GM12875 (cell line): Measurements from ENCODE around the gene SLC22A23.

Source experiments
- H3K4me3 ChIP-seq: one replicate; pipeline ENCODE4 v1.5.1; 2011; ENCODE audit warnings: low read depth, low read length, control low read depth
- TF ChIP-seq, protein P1 (sequence below): IDR thresholded peaks from 2 replicates; pipeline ENCODE4 v1.5.1; 2011; ENCODE audit warnings: low read depth, mild to moderate bottlenecking, control low read depth, inconsistent platforms, low read length, moderate library complexity, borderline replicate concordance; ENCODE audit not compliant: insufficient read depth

SLC22A23 gene

DNA sequence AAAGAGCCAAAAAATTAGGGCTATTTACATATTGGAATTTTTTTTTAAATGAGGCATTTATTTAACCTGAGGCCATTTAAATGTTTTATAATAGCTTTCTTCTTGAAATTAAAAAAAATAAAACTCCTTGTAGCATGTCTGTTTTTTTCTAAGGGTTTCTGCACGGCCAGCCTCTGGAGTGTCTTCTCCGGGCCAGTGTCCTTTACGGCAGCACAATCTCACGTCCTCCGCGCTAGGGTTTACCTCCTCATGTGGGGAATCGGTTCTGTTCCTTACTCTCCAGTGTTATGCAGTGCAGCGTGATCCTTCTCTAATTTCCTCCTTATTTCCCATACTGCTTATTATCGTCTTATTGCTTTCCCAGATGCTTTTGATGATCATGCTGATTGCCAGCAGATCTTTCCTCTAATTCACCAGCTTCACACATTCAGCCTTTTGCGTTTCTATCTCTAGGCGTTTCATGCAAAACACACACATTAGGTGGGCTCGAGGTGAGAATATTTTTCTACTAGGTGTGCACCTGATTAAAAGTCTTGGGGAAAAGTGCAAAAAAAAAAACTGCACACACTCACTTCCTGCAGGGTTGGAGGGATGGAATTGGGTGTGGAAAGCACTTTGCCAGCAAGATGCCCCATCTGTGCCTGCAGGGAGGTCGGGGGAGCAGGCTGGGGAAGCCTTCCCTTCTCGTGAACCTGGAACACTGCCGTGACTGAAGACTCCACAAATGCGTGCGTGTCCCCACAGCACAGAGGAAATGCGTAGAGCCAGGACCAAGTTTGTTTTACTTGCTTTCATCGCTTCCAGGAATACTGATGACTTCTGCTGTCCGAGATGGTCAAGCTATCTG lies 142.0 kb downstream of the SLC22A23 start:
- TF ChIP-seq, protein P1, sequence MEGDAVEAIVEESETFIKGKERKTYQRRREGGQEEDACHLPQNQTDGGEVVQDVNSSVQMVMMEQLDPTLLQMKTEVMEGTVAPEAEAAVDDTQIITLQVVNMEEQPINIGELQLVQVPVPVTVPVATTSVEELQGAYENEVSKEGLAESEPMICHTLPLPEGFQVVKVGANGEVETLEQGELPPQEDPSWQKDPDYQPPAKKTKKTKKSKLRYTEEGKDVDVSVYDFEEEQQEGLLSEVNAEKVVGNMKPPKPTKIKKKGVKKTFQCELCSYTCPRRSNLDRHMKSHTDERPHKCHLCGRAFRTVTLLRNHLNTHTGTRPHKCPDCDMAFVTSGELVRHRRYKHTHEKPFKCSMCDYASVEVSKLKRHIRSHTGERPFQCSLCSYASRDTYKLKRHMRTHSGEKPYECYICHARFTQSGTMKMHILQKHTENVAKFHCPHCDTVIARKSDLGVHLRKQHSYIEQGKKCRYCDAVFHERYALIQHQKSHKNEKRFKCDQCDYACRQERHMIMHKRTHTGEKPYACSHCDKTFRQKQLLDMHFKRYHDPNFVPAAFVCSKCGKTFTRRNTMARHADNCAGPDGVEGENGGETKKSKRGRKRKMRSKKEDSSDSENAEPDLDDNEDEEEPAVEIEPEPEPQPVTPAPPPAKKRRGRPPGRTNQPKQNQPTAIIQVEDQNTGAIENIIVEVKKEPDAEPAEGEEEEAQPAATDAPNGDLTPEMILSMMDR: no peak
- no peak overlapping the region for H3K4me3 ChIP-seq

DNA sequence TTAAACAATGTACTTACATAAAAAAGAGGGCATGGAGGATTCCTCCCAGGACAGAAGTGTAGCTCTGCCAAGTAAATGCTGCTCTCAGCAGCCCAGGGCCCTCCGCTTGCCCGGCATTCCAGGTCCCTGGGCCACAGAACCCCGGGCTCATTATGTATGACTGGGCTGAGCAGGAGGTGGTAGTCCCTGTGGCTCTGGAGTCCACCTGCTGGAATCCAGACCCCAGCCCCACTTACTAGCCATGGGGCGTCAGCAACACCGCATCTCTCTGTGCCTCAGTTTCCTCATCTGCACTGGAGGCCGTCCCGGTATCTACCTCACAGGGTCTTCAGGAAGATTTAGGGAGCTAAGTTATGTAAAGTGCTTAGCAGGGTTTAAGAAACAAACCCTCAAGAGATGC lies 142.7 kb downstream of the SLC22A23 start:
- no peak overlapping the region for H3K4me3 ChIP-seq
- TF ChIP-seq, protein P1: no peak

DNA sequence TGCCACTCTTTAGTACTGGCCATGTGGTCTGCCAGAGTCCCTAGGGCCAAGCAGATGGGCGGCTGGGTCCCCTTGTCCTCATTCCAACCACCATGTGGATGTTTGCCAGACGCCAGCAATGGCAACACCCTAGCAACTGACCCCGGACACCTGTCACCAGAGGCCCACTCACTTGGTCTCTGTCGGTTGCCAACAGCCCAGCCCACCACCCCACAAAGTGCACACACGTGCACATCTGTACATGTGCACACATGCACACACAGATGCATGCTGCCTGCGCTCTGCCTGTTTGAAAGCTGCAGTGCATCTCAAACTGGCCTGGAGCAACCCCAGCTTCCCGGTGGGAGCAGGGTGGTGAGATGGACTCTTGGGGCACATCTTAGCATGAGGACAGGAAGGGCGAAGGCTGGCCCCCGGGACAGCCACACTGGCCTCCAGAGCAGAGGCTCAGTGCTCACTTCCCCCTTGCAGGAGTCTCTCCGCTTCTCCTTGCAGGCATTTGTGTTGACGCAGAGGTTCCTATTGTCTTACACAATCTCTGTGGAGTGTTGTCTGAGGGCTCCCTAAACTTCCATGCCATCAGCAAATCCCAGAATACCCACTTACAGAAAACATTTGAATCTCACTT lies 144.1 kb downstream of the SLC22A23 start:
- no peak overlapping the region for H3K4me3 ChIP-seq
- TF ChIP-seq, protein P1: no peak

DNA sequence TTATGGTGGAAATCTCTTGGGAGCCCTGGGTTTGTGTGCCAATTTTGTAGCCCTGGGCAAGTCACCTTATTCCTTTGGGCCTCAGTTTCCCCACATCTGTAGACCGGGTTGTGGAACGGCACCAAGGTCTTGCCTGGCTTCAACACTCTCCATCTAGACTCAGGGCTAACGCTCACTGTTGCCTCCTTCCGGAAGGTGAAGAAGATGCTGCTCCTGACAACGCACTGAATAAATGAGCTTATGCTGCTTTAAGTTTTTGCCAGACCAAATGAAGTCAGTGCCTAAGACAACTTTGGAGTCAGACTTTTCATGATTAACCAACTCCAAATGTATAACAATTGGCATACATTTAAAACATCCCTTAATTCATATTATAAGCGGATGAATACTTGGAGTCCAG lies 145.0 kb downstream of the SLC22A23 start:
- TF ChIP-seq, protein P1: no peak
- H3K4me3 ChIP-seq: no peak overlapping the region

DNA sequence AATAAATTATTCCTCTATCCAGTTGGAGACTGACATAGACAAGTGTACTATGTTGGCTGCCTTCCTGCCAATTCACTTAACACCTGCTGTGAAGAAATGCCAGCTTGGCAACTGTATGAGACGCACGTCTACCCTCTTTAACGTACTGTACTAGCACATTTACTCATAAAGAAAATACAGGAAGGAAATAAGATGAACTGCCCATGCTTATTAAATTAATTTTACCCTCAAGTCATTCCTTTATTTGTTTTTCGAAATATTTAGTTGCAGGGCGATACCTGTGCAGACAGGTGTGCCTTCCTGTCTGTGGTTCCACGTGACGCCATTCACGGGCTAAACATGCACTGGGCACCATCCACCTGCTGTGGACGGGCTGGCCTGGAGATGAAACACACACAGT lies 146.1 kb downstream of the SLC22A23 start:
- H3K4me3 ChIP-seq: no peak overlapping the region
- TF ChIP-seq, protein P1: no peak

DNA sequence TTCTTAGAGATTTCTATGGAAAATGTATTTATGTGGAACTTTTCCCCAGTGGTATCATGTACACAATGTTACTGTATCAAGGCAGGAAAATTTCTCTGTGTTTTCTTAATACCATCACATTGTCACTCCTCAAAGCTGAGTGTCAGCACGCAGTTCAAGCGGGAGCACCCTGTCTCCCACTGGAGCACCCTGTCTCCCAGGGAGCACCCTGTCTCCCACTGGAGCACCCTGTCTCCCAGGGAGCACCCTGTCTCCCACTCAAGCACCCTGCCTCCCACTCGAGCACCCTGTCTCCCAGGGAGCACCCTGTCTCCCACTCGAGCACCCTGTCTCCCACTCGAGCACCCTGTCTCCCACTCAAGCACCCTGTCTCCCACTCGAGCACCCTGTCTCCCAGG lies 146.8 kb downstream of the SLC22A23 start:
- no peak overlapping the region for H3K4me3 ChIP-seq
- TF ChIP-seq, protein P1: no peak
